Neuron (in vitro differentiated cells): ENCODE measurements around the gene TSSK2.

Source experiments
- H2AFZ ChIP-seq: one replicate; pipeline ENCODE4 v1.6.1; 2013; ENCODE audit warnings: low read depth, mild to moderate bottlenecking, inconsistent platforms, low read length, moderate library complexity
- H3K27me3 ChIP-seq: one replicate; pipeline ENCODE4 v1.6.1; 2013; ENCODE audit warnings: low read length; ENCODE audit not compliant: insufficient read depth
- H3K36me3 ChIP-seq: one replicate; pipeline ENCODE4 v1.6.1; 2013; ENCODE audit warnings: low read length; ENCODE audit not compliant: insufficient read depth
- H3K4me1 ChIP-seq: one replicate; pipeline ENCODE4 v1.6.1; 2013; ENCODE audit warnings: low read length; ENCODE audit not compliant: insufficient read depth
- H3K4me3 ChIP-seq: 2 replicates; pipeline ENCODE4 v1.5.1; 2013; ENCODE audit warnings: mild to moderate bottlenecking, low read length, moderate library complexity
- H3K9me3 ChIP-seq: one replicate; pipeline ENCODE4 v1.6.1; 2013; ENCODE audit warnings: low read length

The TSSK2 gene

DNA sequence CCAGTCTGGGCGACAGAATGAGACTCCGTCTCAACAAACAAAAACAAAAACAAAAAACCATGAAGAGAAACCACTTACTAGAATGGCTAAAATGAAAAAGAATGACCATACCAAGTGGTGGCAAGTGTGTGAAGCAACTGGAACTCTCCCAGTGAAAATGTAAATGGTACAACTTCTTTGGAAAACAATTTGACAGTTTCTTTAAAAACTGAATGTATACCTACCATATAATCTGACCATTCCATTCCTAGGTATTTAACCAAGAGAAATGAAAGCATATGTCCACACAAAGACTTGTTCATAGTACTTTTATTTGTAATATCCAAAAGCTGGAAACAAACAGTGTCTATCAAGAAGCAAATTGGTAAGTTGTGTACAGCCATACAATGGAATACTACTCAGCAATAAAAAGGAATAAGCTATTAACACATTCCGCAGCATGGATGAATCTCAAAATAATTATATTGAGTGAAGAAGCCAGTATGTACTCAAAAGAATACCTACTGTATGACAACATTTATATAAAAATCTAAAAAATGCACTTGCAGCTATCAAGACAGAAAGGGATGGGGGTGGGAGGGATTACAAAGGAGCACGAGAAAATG, 36.6 kb upstream of the TSSK2 start:
- no peaks in the 10 kb centered on the region for H3K27me3 ChIP-seq
- H3K36me3 ChIP-seq = peaks cover 10% of the 10 kb centered on the region
- H3K9me3 ChIP-seq = no peaks in the 10 kb centered on the region
- no peak overlapping the region for H3K4me3 ChIP-seq
- H2AFZ ChIP-seq = no peak overlapping the region
- no peaks in the 10 kb centered on the region for H3K4me1 ChIP-seq

DNA sequence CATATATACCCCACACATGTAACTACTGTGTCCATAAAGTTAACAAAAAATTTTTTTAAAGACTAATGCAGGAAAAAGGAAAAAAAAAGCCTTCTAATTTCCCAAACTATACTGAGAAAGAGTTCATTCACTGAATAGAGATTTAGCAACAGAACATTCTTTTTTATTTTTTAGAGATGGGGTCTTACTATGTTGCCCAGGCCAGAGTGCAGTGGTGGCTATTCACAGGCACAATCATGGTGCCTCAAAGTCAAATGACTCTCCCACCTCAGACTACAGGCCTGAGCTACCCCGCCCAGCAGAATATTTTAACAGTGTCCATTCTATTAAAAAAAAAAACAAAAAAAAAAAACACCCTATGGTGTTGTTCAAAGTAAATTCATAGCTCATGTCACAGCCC, 34.6 kb upstream of the TSSK2 start:
- H3K9me3 ChIP-seq = peaks cover 4% of the 10 kb centered on the region
- H3K27me3 ChIP-seq = no peaks in the 10 kb centered on the region
- no peak overlapping the region for H3K4me3 ChIP-seq
- H3K36me3 ChIP-seq = peaks cover 11% of the 10 kb centered on the region
- no peaks in the 10 kb centered on the region for H3K4me1 ChIP-seq
- H2AFZ ChIP-seq = no peak overlapping the region

DNA sequence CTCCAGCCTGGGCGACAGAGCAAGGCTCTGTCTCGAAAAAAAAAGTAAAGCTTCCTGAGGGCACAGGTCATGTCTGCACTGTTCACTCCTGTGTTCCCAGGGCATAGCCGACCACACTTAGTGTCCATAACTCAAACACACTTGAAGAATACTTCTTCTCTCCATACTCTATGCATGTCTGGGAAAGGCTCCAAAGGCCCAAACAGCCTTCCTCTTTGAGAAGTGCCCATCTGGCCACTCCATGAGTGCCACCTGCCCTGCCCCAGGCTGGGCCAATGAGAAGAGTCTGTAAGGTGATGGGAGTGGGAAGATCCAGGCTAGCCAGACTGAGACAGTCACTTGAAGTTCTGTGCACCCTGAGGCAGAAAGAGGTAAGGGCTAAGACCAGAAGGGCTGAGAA, 33.6 kb upstream of the TSSK2 start:
- no peak overlapping the region for H2AFZ ChIP-seq
- peaks cover 9% of the 10 kb centered on the region for H3K36me3 ChIP-seq
- H3K4me1 ChIP-seq = no peaks in the 10 kb centered on the region
- H3K4me3 ChIP-seq = no peak overlapping the region
- peaks cover 4% of the 10 kb centered on the region for H3K9me3 ChIP-seq
- H3K27me3 ChIP-seq = no peaks in the 10 kb centered on the region

DNA sequence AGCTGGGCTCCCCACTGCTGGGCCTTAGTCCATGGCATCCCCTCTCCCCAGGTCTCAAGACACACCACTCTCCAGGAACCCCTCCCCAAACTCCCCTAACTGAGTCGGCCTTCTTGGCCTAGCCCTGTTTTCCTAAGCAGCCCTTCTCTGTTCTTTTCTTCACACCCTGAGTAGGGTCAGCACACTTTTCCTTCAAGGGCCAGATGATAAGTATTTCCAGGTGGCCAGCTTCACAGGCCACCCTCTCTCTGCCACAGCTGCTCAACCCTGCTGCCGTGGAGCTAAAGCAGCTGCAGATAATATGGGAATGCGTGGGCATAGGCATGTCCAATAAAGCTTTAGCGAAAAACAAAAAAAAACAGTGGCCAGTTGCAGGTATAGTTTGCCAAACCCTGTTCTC, 33.0 kb upstream of the TSSK2 start:
- Histone ChIP-seq H3K27me3 (no peaks in the 10 kb centered on the region), H3K4me3 (no peak overlapping the region), H2AFZ (no peak overlapping the region), H3K36me3 (peaks cover 9% of the 10 kb centered on the region), H3K4me1 (no peaks in the 10 kb centered on the region), H3K9me3 (peaks cover 4% of the 10 kb centered on the region)

DNA sequence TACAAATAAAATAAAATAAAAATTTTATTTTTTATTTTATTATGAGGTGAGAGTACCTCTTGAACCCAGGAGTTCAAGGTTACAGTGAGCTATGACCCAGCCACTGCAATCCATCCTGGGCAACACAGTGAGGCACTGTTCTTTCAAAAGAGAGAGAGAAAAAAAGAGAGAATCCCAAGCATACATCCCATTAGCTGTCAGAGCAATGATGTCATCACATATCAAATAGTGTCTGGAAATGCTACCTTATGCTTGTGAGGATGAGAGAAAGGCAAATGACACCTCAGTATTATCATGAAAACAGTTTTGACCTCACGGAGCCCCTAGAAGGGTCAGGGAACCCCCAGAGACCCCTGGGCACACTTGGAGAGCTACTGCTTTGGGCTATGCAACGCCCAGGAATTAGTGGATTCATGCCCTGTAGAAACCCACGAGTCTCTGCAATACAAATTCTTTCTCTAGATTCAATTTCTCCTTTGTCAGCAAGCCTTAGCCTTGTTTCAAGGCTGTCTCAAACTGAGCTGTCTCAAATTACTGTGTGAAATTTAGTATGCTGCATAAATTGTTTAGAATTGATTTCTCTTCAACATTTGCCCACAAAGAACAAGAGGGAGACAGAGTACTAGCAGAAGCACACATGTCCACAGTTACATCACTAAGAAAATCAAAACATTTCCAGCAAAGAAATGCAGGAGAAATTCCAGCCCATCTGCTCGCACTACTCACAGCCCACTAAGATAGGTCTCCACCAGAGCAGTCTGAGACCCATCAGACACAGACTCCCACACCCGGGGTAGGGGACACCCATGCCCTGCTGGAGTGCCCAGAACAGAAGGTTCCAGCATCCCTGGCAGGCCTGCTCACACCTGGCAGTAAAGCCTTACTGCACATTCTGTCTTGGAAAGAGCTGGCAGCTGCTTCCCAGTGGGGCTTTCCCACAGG, 27.0 kb upstream of the TSSK2 start:
- Histone ChIP-seq H2AFZ (no peak overlapping the region), H3K36me3 (peaks cover 3% of the 10 kb centered on the region), H3K27me3 (no peaks in the 10 kb centered on the region), H3K4me1 (no peaks in the 10 kb centered on the region), H3K9me3 (peaks cover 4% of the 10 kb centered on the region), H3K4me3 (no peak overlapping the region)

DNA sequence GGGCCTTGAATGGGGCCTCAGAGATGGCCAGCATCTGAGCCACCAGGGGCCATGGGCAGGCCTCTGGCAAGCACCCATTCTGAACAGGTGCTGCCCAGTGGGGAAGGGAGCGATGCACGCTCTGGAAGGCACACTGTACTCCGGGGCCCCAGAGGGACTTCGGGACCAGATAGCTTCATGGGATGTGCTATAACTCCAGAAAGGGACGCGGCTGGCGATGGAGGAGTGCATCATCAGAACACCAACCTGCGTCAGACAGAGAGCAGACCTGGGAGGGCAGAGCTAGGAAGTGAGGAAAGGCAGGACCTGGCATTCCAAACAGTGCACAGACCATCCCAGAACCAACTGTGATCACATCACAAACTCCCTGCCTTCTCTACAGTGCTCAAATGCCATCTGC, 25.7 kb upstream of the TSSK2 start:
- Histone ChIP-seq H3K4me1 (no peaks in the 10 kb centered on the region), H3K36me3 (no peaks in the 10 kb centered on the region), H3K4me3 (no peak overlapping the region), H3K27me3 (no peaks in the 10 kb centered on the region), H2AFZ (no peak overlapping the region), H3K9me3 (peaks cover 2% of the 10 kb centered on the region)

DNA sequence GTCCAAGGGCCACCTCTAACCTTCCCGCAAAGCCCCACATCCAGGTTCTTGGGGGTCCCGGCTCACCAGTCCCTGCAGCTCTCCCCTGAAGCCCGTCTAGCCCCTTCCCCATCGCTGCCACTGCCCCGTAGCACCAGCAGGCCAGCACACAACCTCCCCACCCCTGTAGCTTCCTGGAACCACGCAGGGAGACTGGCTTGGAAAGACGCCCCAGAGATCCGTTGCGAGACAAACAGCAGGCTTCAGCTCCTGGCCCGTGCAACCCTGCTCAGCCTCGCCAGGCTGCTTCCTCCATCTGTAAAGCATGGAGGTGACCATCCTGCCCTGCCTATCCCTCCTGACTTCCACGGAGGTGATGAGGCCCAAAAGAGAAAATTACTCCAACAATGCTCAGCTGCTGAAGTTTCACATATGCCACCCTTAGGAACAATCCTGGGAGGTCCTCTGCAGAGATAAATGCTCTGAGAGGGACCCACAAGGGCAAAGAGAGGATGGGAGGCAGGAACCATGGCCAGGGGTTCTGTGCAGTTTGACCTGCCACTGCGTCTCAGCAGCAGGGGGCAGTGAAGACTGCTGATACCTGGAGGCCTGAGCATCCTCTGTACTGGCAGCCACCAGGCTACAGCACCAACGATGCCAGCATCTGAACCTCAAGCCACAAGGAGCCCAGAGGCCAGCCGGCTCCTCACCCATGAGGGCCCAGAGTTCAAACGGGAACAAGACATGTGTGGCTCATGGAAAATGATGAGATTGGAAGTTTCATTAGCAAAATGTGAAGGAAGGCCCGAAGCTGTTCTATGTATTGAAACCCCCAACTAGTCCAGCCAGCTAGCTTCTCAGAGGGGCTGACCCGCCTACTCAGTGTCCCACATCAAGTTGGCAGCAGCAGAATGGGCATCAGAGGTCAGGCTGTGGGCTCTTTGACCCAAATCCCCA, 25.0 kb upstream of the TSSK2 start:
- H3K4me3 ChIP-seq = no peak overlapping the region

DNA sequence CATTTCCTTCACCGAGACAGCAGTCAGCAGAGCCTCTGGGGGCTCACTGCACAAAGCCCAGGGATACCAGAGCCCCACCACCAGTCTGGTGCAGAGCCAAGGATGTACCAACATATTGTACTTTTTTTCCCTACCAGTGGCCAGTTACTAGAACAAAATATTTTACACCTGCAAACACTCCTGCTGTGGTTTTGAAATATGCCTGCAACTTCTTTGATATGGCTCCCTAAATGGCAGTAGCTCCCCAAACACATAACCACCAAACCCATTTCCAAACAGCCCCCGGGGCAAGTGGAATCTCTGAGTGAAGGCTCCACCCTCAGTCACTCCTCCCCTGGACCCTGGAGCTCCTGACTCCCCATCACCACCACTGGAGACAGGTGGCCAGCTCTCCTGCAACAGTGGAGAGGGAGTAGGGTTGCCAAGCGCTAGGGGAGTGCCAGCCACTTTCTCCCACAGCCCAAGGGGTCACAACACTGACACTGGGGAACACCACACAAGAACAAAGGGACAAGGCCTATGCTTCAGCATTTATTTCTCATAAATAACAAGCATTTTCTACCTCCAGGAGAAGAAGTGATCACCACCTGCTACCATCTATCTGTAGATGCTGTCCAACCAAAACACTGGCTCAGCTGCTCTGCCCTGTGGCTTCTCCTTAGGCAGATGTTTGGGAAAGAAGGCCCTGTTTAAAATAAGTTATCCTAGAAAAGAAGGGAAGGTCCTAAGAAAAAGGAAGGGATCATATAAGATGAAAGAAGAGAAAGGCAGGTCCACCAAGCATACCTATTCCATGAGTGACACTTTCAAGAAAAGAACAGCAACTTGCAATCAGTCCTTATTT, 24.0 kb upstream of the TSSK2 start:
- no peaks in the 10 kb centered on the region for H3K4me1 ChIP-seq
- no peak overlapping the region for H2AFZ ChIP-seq
- no peaks in the 10 kb centered on the region for H3K9me3 ChIP-seq
- no peaks in the 10 kb centered on the region for H3K27me3 ChIP-seq
- no peak overlapping the region for H3K4me3 ChIP-seq
- H3K36me3 ChIP-seq = no peaks in the 10 kb centered on the region

More for the DNA sequence above, 25.0 kb upstream of the TSSK2 start:
- Histone ChIP-seq H3K4me1 (no peaks in the 10 kb centered on the region), H3K9me3 (peaks cover 1% of the 10 kb centered on the region), H3K36me3 (no peaks in the 10 kb centered on the region), H2AFZ (no peak overlapping the region), H3K27me3 (no peaks in the 10 kb centered on the region)

DNA sequence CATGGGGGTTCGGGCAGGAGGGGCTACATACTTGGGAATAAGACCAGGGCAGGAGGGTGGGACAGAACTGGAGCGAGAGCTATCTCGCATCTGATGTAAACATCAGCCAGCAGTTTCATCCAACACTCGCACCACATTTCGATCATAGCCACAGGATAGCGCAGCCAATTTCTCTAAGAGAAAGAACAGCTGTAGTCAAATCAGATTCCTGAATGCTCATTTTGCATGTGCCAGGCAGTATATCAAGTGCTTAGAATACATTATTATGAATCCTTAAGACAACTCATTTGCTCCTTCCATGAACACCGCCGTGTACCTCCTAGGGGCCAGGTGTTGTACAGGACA, 23.4 kb upstream of the TSSK2 start:
- Histone ChIP-seq H2AFZ (no peak overlapping the region), H3K36me3 (no peaks in the 10 kb centered on the region), H3K4me3 (no peak overlapping the region), H3K27me3 (no peaks in the 10 kb centered on the region), H3K4me1 (no peaks in the 10 kb centered on the region), H3K9me3 (no peaks in the 10 kb centered on the region)

DNA sequence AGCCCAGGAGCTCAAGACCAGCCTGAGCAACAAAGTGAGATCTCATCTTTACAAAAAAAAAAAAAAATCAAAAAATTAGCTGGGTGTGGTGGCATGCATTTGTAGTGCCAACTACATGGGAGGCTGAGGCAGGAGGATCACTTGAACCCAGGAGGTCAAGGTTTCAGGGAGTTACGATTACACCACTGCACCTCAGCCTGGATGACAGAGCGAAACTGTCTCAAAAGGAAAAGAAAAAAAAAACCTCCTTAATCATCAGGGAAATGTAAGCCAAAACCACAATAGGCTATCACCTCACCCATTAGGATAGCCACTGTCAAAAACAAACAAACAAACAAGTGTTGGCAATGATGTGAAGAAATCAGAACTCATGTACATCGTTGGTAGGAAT, 22.3 kb upstream of the TSSK2 start:
- H3K27me3 ChIP-seq = no peaks in the 10 kb centered on the region
- H3K9me3 ChIP-seq = no peaks in the 10 kb centered on the region
- H3K4me3 ChIP-seq = no peak overlapping the region
- H2AFZ ChIP-seq = no peak overlapping the region
- H3K4me1 ChIP-seq = no peaks in the 10 kb centered on the region
- H3K36me3 ChIP-seq = no peaks in the 10 kb centered on the region

DNA sequence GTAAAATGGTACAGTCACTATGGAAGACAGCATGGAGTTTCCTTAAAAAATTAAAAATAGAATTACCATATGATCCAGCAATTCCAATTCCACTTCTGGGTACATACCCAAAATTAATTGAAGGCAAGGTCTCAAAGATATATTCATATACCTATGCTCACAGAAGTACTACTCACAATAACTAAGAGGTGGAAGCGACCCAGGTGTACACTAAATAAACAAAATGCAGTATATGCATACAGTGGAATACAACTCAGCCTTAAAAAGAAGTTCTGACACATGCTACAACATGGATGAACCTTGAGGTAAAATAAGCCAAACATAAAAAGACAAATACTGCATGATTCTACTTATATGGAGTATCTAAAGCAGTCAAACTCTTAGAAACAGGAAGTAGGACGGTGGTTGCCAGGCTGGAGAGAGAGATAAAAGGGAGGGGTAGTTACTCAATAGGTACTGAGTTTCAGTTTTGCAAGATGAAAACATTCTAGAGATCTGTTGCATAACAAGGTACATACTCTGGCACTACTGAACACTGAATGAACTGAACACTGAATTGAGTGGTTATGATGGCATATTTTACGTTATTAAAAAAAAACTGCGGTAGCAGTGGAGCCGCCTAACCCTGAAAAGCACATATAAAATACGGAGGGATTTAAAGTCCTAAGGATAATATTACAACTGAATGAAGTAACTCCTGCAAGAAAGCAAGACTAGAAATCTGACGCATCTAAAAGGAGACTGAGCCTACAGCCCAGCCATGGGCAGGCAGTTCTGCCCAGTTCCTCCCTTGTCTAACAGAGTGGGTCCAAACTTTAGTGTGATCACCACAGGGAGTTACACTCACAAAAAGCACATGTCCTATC, 21.7 kb upstream of the TSSK2 start:
- Histone ChIP-seq H3K36me3 (no peaks in the 10 kb centered on the region), H3K4me3 (no peak overlapping the region), H3K27me3 (no peaks in the 10 kb centered on the region), H2AFZ (no peak overlapping the region), H3K9me3 (no peaks in the 10 kb centered on the region), H3K4me1 (no peaks in the 10 kb centered on the region)

DNA sequence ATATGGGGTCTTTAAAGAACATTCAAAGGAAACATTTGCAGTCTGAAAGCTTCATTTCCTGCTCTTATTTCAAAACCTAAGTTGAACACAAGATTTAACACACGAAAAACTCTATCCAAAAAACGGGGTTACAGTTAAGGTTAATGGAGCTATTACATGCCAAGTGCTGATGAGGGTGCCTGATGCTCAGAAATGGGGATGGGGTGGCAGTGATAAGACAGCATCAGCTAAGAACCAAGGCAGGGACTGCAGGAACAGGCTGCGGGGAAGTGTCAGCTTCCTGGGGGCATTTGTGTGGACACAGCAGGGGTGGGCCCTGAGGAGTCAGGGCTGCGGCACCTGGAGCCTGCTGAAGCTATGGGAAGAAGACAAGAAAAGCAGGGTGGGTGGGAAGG, 21.0 kb upstream of the TSSK2 start:
- Histone ChIP-seq H3K4me3 (no peak overlapping the region), H2AFZ (no peak overlapping the region), H3K36me3 (no peaks in the 10 kb centered on the region), H3K27me3 (no peaks in the 10 kb centered on the region), H3K9me3 (no peaks in the 10 kb centered on the region), H3K4me1 (no peaks in the 10 kb centered on the region)
